ENCODE data around the gene ABCE1. TPM values are rescaled to one million over a fixed set of nuclear protein-coding genes. Genes with fewer than 3 reads are reported as not detected.

The ABCE1 gene
- polyA plus RNA-seq, 2 donors, result 14.8 to 27.4 TPM

DNA sequence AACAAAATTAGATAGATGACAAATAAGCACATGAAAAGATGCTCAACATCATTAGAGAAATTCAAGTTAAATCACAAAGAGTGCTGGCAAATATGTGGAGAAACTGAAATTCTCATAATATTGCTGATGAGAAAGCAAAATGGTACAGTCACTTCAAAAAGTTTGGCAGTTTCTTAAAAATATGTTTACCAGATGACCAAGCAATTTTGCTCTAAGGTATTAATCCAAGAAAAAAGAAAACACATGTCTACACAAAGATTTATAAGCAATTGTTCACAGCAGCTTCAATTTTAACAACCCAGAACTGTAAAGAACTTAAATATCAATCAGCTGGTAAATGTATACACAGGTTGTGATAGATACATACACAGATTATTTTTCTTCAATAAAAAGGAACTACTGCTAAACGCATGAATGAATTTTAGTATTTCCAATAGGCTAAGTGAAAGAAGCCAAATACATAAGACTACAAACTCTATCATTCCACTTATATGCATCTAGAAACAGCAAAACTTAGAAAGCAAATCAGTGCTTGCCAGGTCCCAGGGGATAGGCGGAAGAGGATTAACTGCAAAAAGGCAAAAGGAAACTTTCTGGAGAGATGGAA, 70.6 kb downstream of the ABCE1 start:
- H3K27ac ChIP-seq (ENCODE audit: low read depth in 2 of 2, low read length in 1 of 2), result no peak overlapping the region
- H3K4me3 ChIP-seq (ENCODE audit: low read depth in 1 of 2, low read length in 2 of 2), result no peak overlapping the region
- peaks cover 0 to 5% of the 10 kb centered on the region in 2 donors for H3K36me3 ChIP-seq (ENCODE audit: control insufficient read depth in 2 of 2, insufficient read depth in 2 of 2, low read length in 1 of 2)
- H3K9me3 ChIP-seq (ENCODE audit: control insufficient read depth in 2 of 2, insufficient read depth in 1 of 2, low read depth in 1 of 2, low read length in 1 of 2), result no peaks in the 10 kb centered on the region
- H3K27me3 ChIP-seq (ENCODE audit: control insufficient read depth in 1 of 2, insufficient read depth in 2 of 2, low read length in 2 of 2), result no peaks in the 10 kb centered on the region
- 83 to 88% methylated on average over 2 of the region's 2 CpGs for WGBS, 2 donors
- H3K4me1 ChIP-seq (ENCODE audit: control insufficient read depth in 2 of 2, insufficient read depth in 2 of 2, low read length in 1 of 2), result no peaks in the 10 kb centered on the region

- no peaks in the 10 kb centered on the region for H3K27me3 ChIP-seq (ENCODE audit: control insufficient read depth in 1 of 2, insufficient read depth in 2 of 2, low read length in 2 of 2)
- H3K9me3 ChIP-seq (ENCODE audit: control insufficient read depth in 2 of 2, insufficient read depth in 1 of 2, low read depth in 1 of 2, low read length in 1 of 2), result no peaks in the 10 kb centered on the region
- no peak overlapping the region for H3K27ac ChIP-seq (ENCODE audit: low read depth in 2 of 2, low read length in 1 of 2)
- H3K4me1 ChIP-seq (ENCODE audit: control insufficient read depth in 2 of 2, insufficient read depth in 2 of 2, low read length in 1 of 2), result peaks cover 0 to 2% of the 10 kb centered on the region in 2 donors
- H3K36me3 ChIP-seq (ENCODE audit: control insufficient read depth in 2 of 2, insufficient read depth in 2 of 2, low read length in 1 of 2), result peaks cover 0 to 5% of the 10 kb centered on the region in 2 donors
- no peak overlapping the region for H3K4me3 ChIP-seq (ENCODE audit: low read depth in 1 of 2, low read length in 2 of 2)
- WGBS, 2 donors, result 86 to 88% methylated on average over 1 of the region's 1 CpG
Measured at GRCh38 chr4:145170223-145170622, 72.1 kb downstream of the ABCE1 start.

DNA sequence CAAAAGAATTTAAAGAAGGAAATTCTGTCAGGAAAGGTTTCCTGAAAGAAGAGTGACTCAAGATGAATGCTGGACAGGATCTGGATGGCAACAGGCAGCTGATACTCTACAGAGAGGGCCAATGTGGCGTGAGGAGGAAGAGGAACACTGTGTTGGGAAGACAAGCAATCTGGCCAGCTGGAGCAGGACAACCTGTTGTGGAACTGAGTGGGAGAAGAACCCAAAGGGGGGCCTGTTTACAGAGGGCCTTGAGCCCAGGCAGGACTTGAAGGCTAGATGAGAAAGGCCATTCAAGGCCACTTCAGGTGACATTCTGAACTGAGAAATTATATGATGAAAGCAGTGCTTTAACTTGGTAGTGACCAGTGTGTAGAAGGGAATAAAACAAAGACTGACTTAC, 73.8 kb downstream of the ABCE1 start:
- peaks cover 0 to 5% of the 10 kb centered on the region in 2 donors for H3K36me3 ChIP-seq (ENCODE audit: control insufficient read depth in 2 of 2, insufficient read depth in 2 of 2, low read length in 1 of 2)
- WGBS, 2 donors, result 81 to 91% methylated on average over 1 of the region's 1 CpG
- no peak overlapping the region for H3K27ac ChIP-seq (ENCODE audit: low read depth in 2 of 2, low read length in 1 of 2)
- peaks cover 0 to 2% of the 10 kb centered on the region in 2 donors for H3K4me1 ChIP-seq (ENCODE audit: control insufficient read depth in 2 of 2, insufficient read depth in 2 of 2, low read length in 1 of 2)
- H3K27me3 ChIP-seq (ENCODE audit: control insufficient read depth in 1 of 2, insufficient read depth in 2 of 2, low read length in 2 of 2), result no peaks in the 10 kb centered on the region
- H3K9me3 ChIP-seq (ENCODE audit: control insufficient read depth in 2 of 2, insufficient read depth in 1 of 2, low read depth in 1 of 2, low read length in 1 of 2), result no peaks in the 10 kb centered on the region
- H3K4me3 ChIP-seq (ENCODE audit: low read depth in 1 of 2, low read length in 2 of 2), result no peak overlapping the region

GRCh38 chr4:145176641-145177432, 78.7 kb downstream of the ABCE1 start:
- H3K36me3 ChIP-seq (ENCODE audit: control insufficient read depth in 2 of 2, insufficient read depth in 2 of 2, low read length in 1 of 2), result no peaks in the 10 kb centered on the region
- peak overlapping the region in 1 of 2 donors; percentile 87 for H3K4me3 ChIP-seq (ENCODE audit: low read depth in 1 of 2, low read length in 2 of 2)
- H3K4me1 ChIP-seq (ENCODE audit: control insufficient read depth in 2 of 2, insufficient read depth in 2 of 2, low read length in 1 of 2), result peaks cover 0 to 2% of the 10 kb centered on the region in 2 donors
- H3K27me3 ChIP-seq (ENCODE audit: control insufficient read depth in 1 of 2, insufficient read depth in 2 of 2, low read length in 2 of 2), result no peaks in the 10 kb centered on the region
- H3K27ac ChIP-seq (ENCODE audit: low read depth in 2 of 2, low read length in 1 of 2), result peak overlapping the region; percentile 57 to 77
- 39 to 50% methylated on average over 9 of the region's 9 CpGs for WGBS, 2 donors
- H3K9me3 ChIP-seq (ENCODE audit: control insufficient read depth in 2 of 2, insufficient read depth in 1 of 2, low read depth in 1 of 2, low read length in 1 of 2), result no peaks in the 10 kb centered on the region

GRCh38 chr4:145177511-145177905, 79.4 kb downstream of the ABCE1 start:
- WGBS, 2 donors, result 2 to 15% methylated on average over 4 of the region's 4 CpGs
- H3K27me3 ChIP-seq (ENCODE audit: control insufficient read depth in 1 of 2, insufficient read depth in 2 of 2, low read length in 2 of 2), result no peaks in the 10 kb centered on the region
- H3K4me1 ChIP-seq (ENCODE audit: control insufficient read depth in 2 of 2, insufficient read depth in 2 of 2, low read length in 1 of 2), result peaks cover 0 to 2% of the 10 kb centered on the region in 2 donors
- H3K4me3 ChIP-seq (ENCODE audit: low read depth in 1 of 2, low read length in 2 of 2), result peak overlapping the region in 1 of 2 donors; percentile 87
- H3K36me3 ChIP-seq (ENCODE audit: control insufficient read depth in 2 of 2, insufficient read depth in 2 of 2, low read length in 1 of 2), result no peaks in the 10 kb centered on the region
- H3K27ac ChIP-seq (ENCODE audit: low read depth in 2 of 2, low read length in 1 of 2), result peak overlapping the region; percentile 77 to 78
- no peaks in the 10 kb centered on the region for H3K9me3 ChIP-seq (ENCODE audit: control insufficient read depth in 2 of 2, insufficient read depth in 1 of 2, low read depth in 1 of 2, low read length in 1 of 2)

DNA sequence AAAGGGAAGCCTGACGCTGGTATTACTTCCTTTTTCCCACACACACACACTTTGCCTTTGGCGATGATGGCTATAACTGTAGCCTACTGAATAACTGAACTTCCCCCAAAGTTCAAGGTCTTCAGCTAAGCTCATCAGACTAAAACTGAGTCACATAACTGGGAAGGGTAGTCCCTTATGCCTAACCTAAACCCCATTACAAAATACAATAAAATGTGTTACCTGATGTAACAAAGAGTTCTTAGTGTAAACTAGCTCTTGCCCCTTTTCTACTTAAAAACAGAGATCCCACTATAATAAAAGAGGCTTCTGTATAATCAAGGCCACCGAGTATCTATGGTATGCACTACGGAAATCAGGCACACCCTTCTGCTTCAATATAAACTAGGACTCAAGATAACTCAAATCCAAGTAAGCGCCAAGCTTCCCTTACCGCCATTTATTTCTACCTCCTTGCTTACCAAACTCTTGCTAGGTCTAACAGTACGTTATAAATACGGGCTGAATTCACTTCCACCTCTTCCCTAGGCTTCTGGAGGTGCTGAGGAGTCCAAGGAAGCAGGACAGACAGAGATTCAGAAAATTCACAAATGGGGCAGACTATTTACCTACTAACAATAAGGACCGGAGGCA, 79.9 kb downstream of the ABCE1 start:
- Histone ChIP-seq H3K27me3 (ENCODE audit: control insufficient read depth in 1 of 2, insufficient read depth in 2 of 2, low read length in 2 of 2) (no peaks in the 10 kb centered on the region), H3K36me3 (ENCODE audit: control insufficient read depth in 2 of 2, insufficient read depth in 2 of 2, low read length in 1 of 2) (no peaks in the 10 kb centered on the region), H3K4me1 (ENCODE audit: control insufficient read depth in 2 of 2, insufficient read depth in 2 of 2, low read length in 1 of 2) (peaks cover 0 to 2% of the 10 kb centered on the region in 2 donors), H3K9me3 (ENCODE audit: control insufficient read depth in 2 of 2, insufficient read depth in 1 of 2, low read depth in 1 of 2, low read length in 1 of 2) (no peaks in the 10 kb centered on the region), H3K4me3 (ENCODE audit: low read depth in 1 of 2, low read length in 2 of 2) (peak overlapping the region; percentile 22 to 87), H3K27ac (ENCODE audit: low read depth in 2 of 2, low read length in 1 of 2) (peak overlapping the region; percentile 69 to 81)
- 8 to 14% methylated on average over 9 of the region's 9 CpGs for WGBS, 2 donors

DNA sequence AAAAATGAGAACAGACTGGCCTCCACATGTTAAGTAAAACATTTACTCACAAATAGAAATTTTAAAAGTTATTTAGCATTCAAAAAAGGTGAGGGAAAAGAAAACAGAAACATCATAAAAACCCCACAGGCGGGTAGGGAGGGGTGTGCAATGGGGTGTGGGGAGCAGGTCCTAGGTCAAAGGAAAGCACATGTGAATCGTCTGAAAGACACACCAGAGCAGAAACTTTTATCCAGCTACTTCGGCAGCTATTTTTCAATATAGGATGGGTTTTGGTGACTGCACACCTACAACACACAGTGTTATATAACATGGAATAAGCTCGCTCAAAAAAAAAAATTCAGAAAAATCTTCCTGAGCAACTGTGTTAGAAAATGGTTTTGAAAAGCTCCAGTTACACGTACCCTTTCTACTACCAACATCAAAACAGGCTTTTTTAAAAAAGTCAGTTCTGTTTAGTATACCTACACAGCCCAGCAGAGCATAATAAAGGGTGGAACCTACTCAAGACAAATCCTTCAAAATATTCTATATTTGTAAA, 80.7 kb downstream of the ABCE1 start:
- Histone ChIP-seq H3K4me3 (ENCODE audit: low read depth in 1 of 2, low read length in 2 of 2) (peak overlapping the region; percentile 87 to 94), H3K27me3 (ENCODE audit: control insufficient read depth in 1 of 2, insufficient read depth in 2 of 2, low read length in 2 of 2) (no peaks in the 10 kb centered on the region), H3K36me3 (ENCODE audit: control insufficient read depth in 2 of 2, insufficient read depth in 2 of 2, low read length in 1 of 2) (no peaks in the 10 kb centered on the region), H3K4me1 (ENCODE audit: control insufficient read depth in 2 of 2, insufficient read depth in 2 of 2, low read length in 1 of 2) (peaks cover 0 to 2% of the 10 kb centered on the region in 2 donors), H3K9me3 (ENCODE audit: control insufficient read depth in 2 of 2, insufficient read depth in 1 of 2, low read depth in 1 of 2, low read length in 1 of 2) (no peaks in the 10 kb centered on the region), H3K27ac (ENCODE audit: low read depth in 2 of 2, low read length in 1 of 2) (peak overlapping the region; percentile 94 to 99)
- 1 to 4% methylated on average over 5 of the region's 5 CpGs for WGBS, 2 donors

Other genes starting within 250 kb of the ABCE1 start
- 10 to 100 TPM in 1 of 2 donors, 1 to 10 TPM in 1; 6.2 to 11.7 TPM for gene ANAPC10, start 115 bp upstream of the ABCE1 start, polyA plus RNA-seq
- 1 to 10 TPM; 7.8 to 8.3 TPM for gene OTUD4, start 82.3 kb downstream of the ABCE1 start, polyA plus RNA-seq

Data from esophagus (tissue), 2 donors.